Nephron (organoid): ENCODE data around the gene ENTREP1.

ENCODE experiments used
- H3K27ac Mint-ChIP-seq, 3 experiments: 2 replicates each; pipeline ENCODE4 v1.8.0; 2020; ENCODE audit warnings: mixed read lengths in 3 of 3, mild to moderate bottlenecking in 2 of 3, moderate library complexity in 1 of 3
- H3K27me3 Mint-ChIP-seq: 2 replicates; pipeline ENCODE4 v1.8.0; 2021; ENCODE audit warnings: low read depth, mild to moderate bottlenecking, moderate library complexity, mixed read lengths
- H3K36me3 Mint-ChIP-seq: 2 replicates; pipeline ENCODE4 v1.8.0; 2020; ENCODE audit warnings: low read depth, mixed read lengths
- H3K4me1 Mint-ChIP-seq: 2 replicates; pipeline ENCODE4 v1.8.0; 2020; ENCODE audit warnings: mixed read lengths
- H3K4me3 Mint-ChIP-seq, 3 experiments: 2 replicates each; pipeline ENCODE4 v1.8.0; 2020; ENCODE audit warnings: mild to moderate bottlenecking in 3 of 3, mixed read lengths in 3 of 3, moderate library complexity in 2 of 3
- H3K9me3 Mint-ChIP-seq: 2 replicates; pipeline ENCODE4 v1.8.0; 2020; ENCODE audit warnings: mixed read lengths
- TF ChIP-seq, protein P1 (sequence below), 3 experiments: fragments of 200-600 bp; sonication (generic); IDR thresholded peaks; one replicate each; pipeline ENCODE4 v1.5.0; 2021; ENCODE audit warnings: antibody characterized with exemption in 3 of 3; ENCODE audit not compliant: unreplicated experiment in 3 of 3

Gene ENTREP1

DNA sequence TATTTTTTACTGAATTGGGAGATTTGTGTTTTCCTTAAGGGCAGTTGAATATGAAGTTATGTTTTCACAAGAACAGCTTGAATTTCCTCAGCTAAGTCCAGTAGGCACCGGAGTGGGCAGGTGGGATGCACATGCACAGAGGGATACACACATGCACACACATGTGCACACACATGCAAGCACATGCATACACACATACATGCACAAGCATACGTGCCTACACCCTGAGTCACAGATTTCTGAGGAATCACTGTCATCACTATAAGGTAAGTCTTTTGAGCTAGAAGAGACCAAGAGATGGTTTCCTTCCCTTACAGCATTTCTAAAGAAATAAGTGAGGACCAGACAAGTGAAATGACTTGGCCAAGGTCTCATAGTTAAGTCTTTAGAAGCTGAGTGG, 8.7 kb downstream of the ENTREP1 start:
- Mint-ChIP-seq H3K9me3 (no peaks in the 10 kb centered on the region), H3K36me3 (no peaks in the 10 kb centered on the region), H3K4me3 (no peak overlapping the region), H3K27ac (no peak overlapping the region), H3K27me3 (peaks cover 18% of the 10 kb centered on the region), H3K4me1 (no peaks in the 10 kb centered on the region)
- TF ChIP-seq, protein P1, sequence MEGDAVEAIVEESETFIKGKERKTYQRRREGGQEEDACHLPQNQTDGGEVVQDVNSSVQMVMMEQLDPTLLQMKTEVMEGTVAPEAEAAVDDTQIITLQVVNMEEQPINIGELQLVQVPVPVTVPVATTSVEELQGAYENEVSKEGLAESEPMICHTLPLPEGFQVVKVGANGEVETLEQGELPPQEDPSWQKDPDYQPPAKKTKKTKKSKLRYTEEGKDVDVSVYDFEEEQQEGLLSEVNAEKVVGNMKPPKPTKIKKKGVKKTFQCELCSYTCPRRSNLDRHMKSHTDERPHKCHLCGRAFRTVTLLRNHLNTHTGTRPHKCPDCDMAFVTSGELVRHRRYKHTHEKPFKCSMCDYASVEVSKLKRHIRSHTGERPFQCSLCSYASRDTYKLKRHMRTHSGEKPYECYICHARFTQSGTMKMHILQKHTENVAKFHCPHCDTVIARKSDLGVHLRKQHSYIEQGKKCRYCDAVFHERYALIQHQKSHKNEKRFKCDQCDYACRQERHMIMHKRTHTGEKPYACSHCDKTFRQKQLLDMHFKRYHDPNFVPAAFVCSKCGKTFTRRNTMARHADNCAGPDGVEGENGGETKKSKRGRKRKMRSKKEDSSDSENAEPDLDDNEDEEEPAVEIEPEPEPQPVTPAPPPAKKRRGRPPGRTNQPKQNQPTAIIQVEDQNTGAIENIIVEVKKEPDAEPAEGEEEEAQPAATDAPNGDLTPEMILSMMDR (IDR thresholded peaks at IDR 0.05; ENCODE audit: unreplicated experiment in 3 of 3): no peak

DNA sequence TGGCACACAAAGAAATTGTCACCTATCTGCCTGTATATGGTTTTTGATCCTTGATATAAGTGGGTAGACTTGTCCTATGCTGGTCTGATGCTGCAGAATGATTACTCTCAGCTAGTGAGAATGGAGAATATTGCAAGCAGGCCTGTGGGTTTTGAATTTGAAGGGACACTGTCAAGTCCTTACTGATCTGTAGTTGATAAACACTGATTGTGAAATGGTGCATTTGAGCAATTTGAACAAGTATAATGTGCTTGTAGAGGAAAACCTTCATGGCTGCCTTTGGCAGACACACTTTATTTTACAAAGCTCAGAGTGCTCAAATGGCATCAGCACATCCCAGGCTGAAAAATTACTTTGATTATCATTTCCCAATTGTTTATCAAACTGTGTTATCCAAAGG, 9.3 kb downstream of the ENTREP1 start:
- Mint-ChIP-seq H3K4me3 (no peak overlapping the region), H3K36me3 (no peaks in the 10 kb centered on the region), H3K27ac (no peak overlapping the region), H3K27me3 (peaks cover 15% of the 10 kb centered on the region), H3K4me1 (no peaks in the 10 kb centered on the region), H3K9me3 (no peaks in the 10 kb centered on the region)
- TF ChIP-seq, protein P1 (IDR thresholded peaks at IDR 0.05; ENCODE audit: unreplicated experiment in 3 of 3): no peak

DNA sequence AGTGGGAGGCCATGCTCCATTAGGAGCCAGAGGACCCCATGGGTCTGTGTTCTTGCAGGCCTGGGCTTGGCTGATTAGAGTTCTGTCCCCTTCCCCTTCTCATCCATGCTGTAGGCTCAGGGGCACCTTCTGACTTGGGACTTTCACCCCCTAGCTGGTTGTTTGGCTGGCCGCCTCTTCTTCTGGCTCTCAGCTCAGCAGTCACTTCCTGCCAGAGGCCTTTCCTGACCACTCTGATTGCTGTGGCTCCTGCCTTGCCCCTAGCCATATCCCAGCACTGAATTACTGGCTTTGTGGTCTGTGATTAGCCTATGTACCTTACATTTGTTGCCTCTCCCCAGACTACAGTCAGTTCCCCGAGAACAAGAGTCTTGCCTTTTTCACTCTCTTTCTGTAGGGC, 14.6 kb downstream of the ENTREP1 start:
- Mint-ChIP-seq H3K9me3 (no peaks in the 10 kb centered on the region), H3K27ac (no peak overlapping the region), H3K4me3 (no peak overlapping the region), H3K4me1 (no peaks in the 10 kb centered on the region), H3K27me3 (peaks cover 7% of the 10 kb centered on the region), H3K36me3 (no peaks in the 10 kb centered on the region)
- TF ChIP-seq, protein P1 (IDR thresholded peaks at IDR 0.05; ENCODE audit: unreplicated experiment in 3 of 3): no peak

DNA sequence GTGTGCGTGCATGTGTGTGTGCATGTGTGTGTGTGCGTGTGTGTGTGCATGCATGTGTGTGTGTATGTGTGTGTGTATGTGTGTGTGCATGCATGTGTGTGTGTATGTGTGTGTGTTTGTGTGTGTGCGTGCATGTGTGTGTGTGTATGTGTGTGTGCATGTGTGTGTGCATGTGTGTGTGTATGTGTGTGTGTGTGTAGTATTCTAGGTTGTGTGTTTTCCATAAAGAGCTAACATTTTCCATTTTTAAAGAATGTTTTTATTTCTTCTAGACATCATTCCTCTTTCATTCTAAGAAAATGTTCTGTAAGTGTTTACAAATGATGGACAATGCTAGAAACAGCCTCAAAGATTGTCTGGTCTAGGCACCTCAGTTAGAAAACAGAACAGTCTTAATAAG, 15.6 kb downstream of the ENTREP1 start:
- H3K27me3 Mint-ChIP-seq: peaks cover under 1% of the 10 kb centered on the region
- no peaks in the 10 kb centered on the region for H3K4me1 Mint-ChIP-seq
- H3K9me3 Mint-ChIP-seq: no peaks in the 10 kb centered on the region
- no peaks in the 10 kb centered on the region for H3K36me3 Mint-ChIP-seq
- TF ChIP-seq, protein P1 (IDR thresholded peaks at IDR 0.05; ENCODE audit: unreplicated experiment in 3 of 3): no peak
- no peak overlapping the region for H3K4me3 Mint-ChIP-seq
- H3K27ac Mint-ChIP-seq: no peak overlapping the region

DNA sequence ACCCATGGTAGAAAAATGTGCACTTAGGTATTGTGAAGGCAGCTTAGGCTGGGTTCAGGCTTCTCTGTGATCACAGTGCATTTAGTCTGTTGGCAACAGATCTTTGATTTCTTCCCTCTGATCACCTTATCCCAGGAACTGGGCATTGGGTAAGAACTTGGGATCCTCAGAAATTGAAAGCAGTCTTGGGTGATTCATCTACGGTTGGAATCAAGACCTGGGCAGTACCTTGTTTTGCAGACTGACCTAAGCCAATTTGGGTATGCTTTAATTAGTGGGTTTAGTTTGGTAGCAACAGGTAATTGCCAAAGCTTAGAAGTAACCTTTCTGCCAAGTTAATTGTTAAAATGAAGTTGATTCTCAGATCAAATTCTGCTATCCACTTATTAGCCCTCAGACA, 17.8 kb downstream of the ENTREP1 start:
- no peaks in the 10 kb centered on the region for H3K27me3 Mint-ChIP-seq
- no peaks in the 10 kb centered on the region for H3K4me1 Mint-ChIP-seq
- TF ChIP-seq, protein P1 (IDR thresholded peaks at IDR 0.05; ENCODE audit: unreplicated experiment in 3 of 3): no peak
- no peaks in the 10 kb centered on the region for H3K36me3 Mint-ChIP-seq
- H3K9me3 Mint-ChIP-seq: no peaks in the 10 kb centered on the region
- H3K27ac Mint-ChIP-seq: no peak overlapping the region
- H3K4me3 Mint-ChIP-seq: no peak overlapping the region

DNA sequence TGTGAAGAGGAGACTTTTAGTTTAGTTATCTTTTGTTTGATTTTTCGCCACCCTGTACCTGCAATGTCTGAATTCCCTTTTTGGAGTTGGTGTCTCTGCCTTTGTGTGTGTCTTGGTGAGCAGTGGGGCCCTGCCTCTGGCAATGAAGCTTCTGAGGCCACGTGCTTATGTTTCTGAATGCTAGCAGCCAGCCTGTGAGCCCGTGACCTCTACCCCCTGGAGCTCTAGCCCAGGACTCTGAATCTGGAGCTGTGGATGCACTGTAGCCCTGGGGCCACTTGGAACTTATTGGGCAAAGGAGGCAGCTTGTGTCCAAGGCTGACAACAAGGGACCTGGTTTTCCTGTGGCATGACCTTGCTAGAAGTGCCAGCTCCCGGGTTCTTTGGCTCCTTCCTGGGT, 19.4 kb downstream of the ENTREP1 start:
- no peaks in the 10 kb centered on the region for H3K27me3 Mint-ChIP-seq
- TF ChIP-seq, protein P1 (IDR thresholded peaks at IDR 0.05; ENCODE audit: unreplicated experiment in 3 of 3): no peak
- H3K4me3 Mint-ChIP-seq: no peak overlapping the region
- H3K27ac Mint-ChIP-seq: no peak overlapping the region
- H3K36me3 Mint-ChIP-seq: no peaks in the 10 kb centered on the region
- peaks cover 2% of the 10 kb centered on the region for H3K9me3 Mint-ChIP-seq
- no peaks in the 10 kb centered on the region for H3K4me1 Mint-ChIP-seq
